Stimulated activated naive CD8-positive, alpha-beta T cell treated with anti-CD3 and anti-CD28 coated beads, Interleukin-15, Interleukin-2, amounts not matched to agents 100 U/mL and 50 U/mL, for 24 hours (primary cell): ENCODE measurements around the gene TOMM20.
A peak's percentile ranks its signal among the peaks of the same experiment; 100 is the strongest.

ENCODE experiments used
- ATAC-seq: fragments of 150-1000 bp; cut with Tn5 transposase; one replicate; pipeline ENCODE4 v1.10.0; 2021
- DNase-seq: peaks from one replicate; pipeline ENCODE4 v3.0.0; 2021

Gene TOMM20

GRCh38 chr1:235134171-235134570 is 5.5 kb upstream of the TOMM20 start:
- ATAC-seq (no peak), DNase-seq (no peak)

DNA sequence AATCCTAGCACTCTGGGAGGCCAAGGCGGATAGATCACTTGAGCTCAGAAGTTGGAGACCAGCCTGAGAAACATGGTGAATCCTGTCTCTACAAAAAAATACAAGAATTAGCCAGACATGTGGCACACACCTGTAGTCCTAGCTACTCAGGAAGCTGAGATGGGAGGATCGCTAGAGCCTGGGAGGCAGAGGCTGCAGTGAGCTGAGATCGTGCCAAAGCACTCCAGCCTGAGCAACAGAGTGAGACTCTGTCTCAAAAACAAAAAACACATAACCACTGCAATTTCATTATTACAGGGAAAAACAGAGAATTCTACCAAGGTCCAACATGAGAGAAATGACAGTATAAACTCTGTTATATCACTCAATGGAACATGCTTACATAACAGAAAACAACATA is 4.4 kb upstream of the TOMM20 start:
- DNase-seq (no peak), ATAC-seq (no peak)

DNA sequence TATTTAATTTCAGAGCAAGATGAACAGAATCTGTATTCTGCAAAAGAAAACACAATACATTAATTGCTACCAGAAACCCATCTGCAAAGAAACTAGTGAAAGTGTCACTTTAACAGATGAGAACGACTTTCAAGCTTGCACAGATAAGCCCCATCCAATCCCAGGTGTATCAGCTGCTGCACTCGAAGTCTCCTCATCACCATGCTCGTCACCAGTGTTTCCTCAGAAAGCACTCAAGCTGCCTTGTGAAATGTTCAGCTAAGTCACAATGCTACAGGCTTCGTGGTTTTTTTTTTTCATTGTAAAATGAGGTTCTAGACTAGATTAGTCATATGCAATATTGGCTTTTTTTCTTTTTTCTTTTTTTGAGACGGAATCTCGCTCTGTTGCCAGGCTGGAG is 3.3 kb upstream of the TOMM20 start:
- DNase-seq (no peak), ATAC-seq (no peak)

DNA sequence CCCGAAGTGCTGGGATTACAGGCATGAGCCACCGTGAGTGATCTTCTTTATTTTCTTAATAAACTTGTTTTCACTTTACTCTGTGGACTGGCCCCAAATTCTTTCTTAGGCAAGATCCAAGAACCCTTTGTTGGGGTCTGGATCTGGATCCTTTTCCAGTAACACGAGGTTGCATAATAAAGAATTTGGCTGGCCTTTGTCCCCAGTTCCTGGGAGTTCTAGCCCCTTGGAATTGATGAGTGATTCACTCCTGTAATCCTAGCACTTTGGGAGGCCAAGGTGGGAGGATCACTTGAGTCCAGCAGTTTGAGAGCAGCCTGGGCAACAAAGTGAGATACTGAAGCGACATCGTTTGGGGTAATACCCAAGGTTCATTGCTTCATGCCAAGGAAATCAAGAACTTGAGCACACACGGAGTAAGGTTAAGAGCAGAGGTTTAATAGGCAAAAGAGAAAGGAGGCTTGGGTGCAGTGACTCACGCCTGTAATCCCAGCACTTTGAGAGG is 2.2 kb upstream of the TOMM20 start:
- no peak for ATAC-seq
- DNase-seq: no peak

DNA sequence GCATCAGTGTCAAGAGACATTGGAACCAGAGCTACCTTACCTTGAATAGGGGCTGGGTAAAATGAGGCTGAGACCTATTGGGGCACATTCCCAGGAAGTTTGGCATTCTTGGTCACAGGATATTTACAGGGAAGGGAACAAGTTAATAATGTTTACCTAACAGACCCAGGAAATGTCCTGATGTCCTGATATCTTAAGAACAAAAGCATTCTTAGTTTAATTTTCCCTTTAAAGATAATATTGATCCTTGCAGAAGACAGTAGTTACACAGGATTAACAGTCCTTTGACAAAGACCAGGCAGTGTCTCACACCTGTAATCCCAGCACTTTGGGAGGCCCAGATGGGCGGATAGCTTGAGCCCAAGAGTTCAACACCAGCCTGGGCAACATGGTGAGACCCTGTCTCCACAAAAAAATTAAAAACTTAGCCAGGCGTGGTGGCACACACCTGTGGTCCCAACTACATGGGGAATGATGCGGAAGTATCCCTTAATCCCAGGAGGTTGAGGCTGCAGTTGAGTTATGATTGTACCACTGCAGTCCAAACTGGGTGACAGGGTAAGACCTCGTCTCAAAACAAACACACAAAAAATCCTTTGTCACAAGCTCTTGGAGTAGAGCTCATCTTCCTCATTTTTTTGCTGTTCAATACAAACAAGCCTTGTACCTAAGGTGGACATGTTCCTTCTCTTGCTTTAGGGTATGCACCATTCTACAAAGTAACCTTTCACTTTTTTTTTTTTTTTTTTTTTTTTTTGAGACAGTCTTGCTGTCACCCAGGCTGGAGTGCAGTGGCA is 1.3 kb upstream of the TOMM20 start:
- DNase-seq (no peak), ATAC-seq (no peak)

- ATAC-seq (no peak), DNase-seq (peak; percentile 26)
These were observed 743 bp downstream of the TOMM20 start for GRCh38 chr1:235127732-235128455.

- no peak for DNase-seq
- ATAC-seq: no peak
These were observed 1.4 kb downstream of the TOMM20 start for GRCh38 chr1:235127203-235127602.

GRCh38 chr1:235124665-235125064 is 4.0 kb downstream of the TOMM20 start:
- ATAC-seq (no peak), DNase-seq (no peak)

DNA sequence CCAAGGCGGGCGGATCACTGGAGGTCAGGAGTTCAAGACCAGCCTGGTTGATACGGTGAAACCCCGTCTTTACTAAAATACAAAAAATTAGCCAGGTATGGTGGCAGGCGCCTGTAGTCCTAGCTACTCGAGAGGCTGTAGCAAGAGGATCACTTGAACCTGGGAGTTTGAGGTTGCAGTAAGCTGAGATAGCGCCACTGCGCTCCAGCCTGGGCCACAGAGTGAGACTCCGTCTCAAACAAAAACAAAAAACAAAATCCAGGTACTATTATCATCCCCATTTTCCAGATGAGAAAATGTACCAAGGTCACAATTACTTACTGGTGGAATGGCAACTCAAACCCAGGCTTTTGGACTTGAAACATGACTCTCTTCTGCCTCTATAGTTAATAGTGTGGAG is 4.5 kb downstream of the TOMM20 start:
- ATAC-seq: no peak
- no peak for DNase-seq

DNA sequence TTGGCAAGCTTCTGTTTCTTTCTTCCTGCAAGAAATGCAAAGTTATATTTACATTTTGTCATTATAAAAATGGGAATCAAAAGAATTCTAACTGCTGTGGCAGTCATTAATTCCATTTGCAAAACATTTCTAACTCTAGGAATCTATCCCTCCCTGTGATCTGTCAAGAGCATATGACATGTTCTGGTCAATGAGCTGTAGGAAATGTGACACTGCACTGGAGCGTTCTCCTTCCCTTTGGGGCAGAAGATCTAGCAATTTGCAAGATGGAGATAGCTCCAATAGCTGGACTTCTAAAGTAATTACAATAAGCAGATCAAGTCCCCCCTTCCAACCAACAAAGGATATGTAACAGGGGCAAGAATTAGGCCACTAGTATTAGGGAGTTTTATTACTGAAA is 6.3 kb downstream of the TOMM20 start:
- no peak for DNase-seq
- no peak for ATAC-seq

- DNase-seq: no peak
- ATAC-seq: no peak
These were observed 15.3 kb downstream of the TOMM20 start for GRCh38 chr1:235113183-235113917.

- no peak for ATAC-seq
- DNase-seq: no peak
These were observed 16.1 kb downstream of the TOMM20 start for GRCh38 chr1:235112297-235113182.

DNA sequence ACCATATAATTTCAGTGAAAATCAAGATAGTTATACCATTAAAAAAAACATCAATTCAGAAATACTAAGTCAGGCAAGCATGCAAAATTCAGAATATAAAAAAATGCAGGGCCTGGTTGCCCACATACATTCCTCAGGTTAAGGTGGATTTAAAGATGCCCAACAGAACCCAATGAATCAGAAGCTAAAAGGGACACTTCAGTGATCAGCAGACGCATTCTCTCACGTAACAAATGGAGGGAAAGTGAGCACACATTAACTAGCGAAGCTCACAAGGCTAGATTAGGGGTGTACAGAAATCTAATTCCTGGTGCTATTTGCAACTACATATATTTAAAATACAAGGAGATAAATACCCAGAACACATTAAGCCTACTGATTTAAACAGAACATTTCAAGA is 17.5 kb downstream of the TOMM20 start:
- ATAC-seq (no peak), DNase-seq (no peak)

- no peak for DNase-seq
- no peak for ATAC-seq
These were observed 19.8 kb downstream of the TOMM20 start for GRCh38 chr1:235108876-235109275.

DNA sequence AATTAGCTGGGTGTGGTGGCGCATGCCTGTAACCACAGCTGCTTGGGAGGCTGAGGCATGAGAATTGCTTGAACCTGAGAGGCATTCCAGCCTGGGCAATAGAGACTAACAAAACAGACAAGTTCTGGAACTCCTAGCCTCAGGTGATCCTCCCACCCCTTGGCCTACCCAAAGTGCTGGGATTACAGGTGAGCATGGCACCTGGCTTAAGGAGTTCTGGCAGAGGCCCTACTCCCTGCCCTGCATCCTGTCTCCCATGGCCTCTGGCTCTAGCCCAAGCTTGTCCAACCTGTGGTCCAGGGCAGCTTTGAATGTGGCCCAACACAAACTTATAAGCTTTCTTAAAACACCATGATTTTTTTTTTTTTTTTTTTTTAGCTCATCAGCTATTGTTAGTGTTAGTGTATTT is 20.4 kb downstream of the TOMM20 start:
- no peak for DNase-seq
- no peak for ATAC-seq

- ATAC-seq (no peak), DNase-seq (no peak)
These were observed 21.1 kb downstream of the TOMM20 start for GRCh38 chr1:235107368-235108184.

- DNase-seq: no peak
These were observed 22.2 kb downstream of the TOMM20 start for GRCh38 chr1:235106457-235106856.

DNA sequence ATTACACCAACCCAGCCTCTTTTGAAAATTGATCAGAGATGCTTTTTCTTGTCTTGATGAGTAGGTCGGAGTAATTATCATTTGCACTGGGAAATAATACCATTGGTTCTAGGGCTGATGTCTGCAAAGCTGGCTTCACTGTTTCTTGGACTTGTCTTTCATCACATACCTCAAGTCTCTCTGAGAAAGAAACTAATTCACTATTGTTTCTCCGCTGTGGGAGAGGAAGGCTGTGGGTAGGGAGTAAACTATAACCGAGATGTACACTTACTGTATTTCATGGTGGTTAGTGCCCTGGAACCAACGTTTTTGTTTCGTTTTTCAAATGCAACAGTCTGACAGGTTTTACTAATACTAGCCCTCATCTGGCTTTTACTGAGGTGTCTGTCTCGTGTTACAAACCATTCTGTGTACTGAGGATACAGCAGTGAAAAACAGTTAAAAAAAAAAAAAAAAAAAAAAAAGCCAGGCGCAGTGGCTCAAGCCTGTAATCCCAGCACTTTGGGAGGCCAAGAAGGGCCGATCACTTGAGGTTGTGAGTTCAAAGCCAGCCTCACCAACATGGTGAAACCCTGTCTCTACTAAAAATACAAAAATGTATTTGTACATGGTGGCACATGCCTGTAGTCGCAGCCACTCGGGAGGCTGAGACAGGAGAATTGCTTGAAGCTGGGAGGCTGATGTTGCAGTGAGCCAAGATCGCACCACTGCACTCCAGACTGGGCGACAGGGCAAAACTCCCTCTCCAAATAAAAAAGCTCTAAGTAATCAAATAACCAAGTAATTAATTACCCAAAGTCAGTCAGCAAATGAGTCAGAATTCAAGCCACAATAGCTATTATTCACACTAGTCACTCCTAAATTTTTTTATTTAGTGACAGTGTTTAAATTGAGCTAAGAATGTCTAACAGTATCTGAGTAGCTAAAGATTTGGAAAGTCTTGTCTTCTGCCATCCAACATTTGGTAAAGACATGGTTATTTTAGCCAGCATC is 23.3 kb downstream of the TOMM20 start:
- ATAC-seq: peak; percentile 45
- DNase-seq: no peak

More at GRCh38 chr1:235106457-235106856, 22.2 kb downstream of the TOMM20 start:
- ATAC-seq: no peak

DNA sequence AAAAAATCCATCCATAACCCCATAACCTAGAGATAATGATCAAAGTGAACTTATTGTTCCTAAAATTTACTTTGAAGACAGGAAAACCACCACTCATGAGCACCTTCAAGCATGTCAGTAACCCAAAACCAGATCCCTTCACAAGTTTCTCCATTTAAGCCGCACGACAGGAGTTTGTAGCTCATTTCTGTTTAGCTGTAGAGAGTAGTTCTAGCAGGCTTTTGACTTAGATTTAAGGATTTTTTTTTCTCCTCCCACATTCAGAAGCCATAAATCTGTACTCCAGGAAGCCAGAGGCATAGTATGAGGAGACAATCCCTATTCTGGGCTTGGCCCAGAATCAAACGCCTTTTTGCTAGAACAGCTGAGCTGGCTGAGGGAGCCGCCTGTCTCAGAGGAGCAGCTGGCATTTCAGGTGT is 25.6 kb downstream of the TOMM20 start:
- DNase-seq (no peak), ATAC-seq (no peak)

DNA sequence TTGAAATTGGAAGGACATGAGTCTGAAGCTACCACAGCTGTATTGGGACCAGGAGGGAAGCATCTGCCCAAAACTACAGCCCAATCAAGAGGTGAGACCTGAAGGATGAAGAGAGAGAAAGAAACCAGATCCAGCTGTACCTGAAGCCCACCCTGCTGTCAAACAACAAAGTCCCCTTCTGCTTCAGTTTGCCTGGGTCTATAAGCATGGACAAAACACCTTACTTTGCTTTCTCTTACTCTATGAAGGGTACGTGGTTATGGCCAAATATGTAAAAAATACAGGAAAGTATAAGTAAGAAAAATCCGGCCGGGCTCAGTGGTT is 26.4 kb downstream of the TOMM20 start:
- no peak for ATAC-seq
- DNase-seq: no peak
